A549 (cell line): ENCODE measurements around the gene CAVIN1. TPM values are rescaled to one million over a fixed set of nuclear protein-coding genes. Genes with fewer than 3 reads are reported as not detected.
"Not testable (repeated sequence)": the region's sequence is repeated elsewhere in the genome, so short reads cannot be mapped to it uniquely, and the experiment has no call there.

ENCODE experiments used
- ATAC-seq, 2 experiments: fragments of 200-7000 bp in 1 of 2; fragments of >200 bp in 1 of 2; cut with Nextera tagmentation in 1 of 2; cut with Tn5 transposase in 1 of 2; 3 replicates each; pipeline versions ENCODE4 v1.8.0 to v1.9.1; 2018 to 2020; ENCODE audit warnings: mild to moderate bottlenecking in 1 of 2, moderate library complexity in 1 of 2
- CTCF ChIA-PET: fragments of 300-600 bp; sonication (Branson Sonifier 250); formaldehyde crosslinking; extraction: SDS; loops from one replicate; lab custom pipeline; 2021; ENCODE audit warnings: antibody characterized with exemption, inconsistent platforms; lab: Yijun Ruan, JAX
- POLR2A ChIA-PET: fragments of 350-600 bp; formaldehyde crosslinking; extraction: SDS; loops from one replicate; lab custom pipeline; 2021; ENCODE audit warnings: antibody characterized with exemption, inconsistent platforms; lab: Yijun Ruan, JAX
- DNase-seq, 2 experiments: peaks; one replicate each; pipeline versions ENCODE4 v3.0.0 to v3.0.0-alpha.2; 2011 to 2016; ENCODE audit warnings: low read depth in 1 of 2, low spot score in 1 of 2
- FAIRE-seq: peaks from 2 replicates; lab custom pipeline; 2011; peaks lifted over from hg19 to GRCh38; lab: Jason Lieb, UNC
- H3K27ac ChIP-seq, 2 experiments: fragments of >200 bp; sonication (Bioruptor Twin); formaldehyde crosslinking; 3 replicates each; pipeline ENCODE4 v1.5.1; 2016 to 2017
- H3K4me1 ChIP-seq: fragments of >200 bp; sonication (Bioruptor Twin); formaldehyde crosslinking; 3 replicates; pipeline ENCODE4 v1.6.1; 2016
- H3K4me2 ChIP-seq: fragments of >200 bp; sonication (Bioruptor Twin); formaldehyde crosslinking; 3 replicates; pipeline ENCODE4 v1.6.1; 2016
- H3K4me3 ChIP-seq: fragments of >200 bp; sonication (Bioruptor Twin); formaldehyde crosslinking; 3 replicates; pipeline ENCODE4 v1.5.1; 2016
- H3K9me3 ChIP-seq: fragments of >200 bp; sonication (Bioruptor Twin); formaldehyde crosslinking; 3 replicates; pipeline ENCODE4 v1.6.1; 2016
- CEBPB ChIP-seq, 2 experiments: fragments of >200 bp in 1 of 2; sonication (Bioruptor Twin) in 1 of 2; formaldehyde crosslinking in 1 of 2; IDR thresholded peaks; 2 replicates each; pipeline ENCODE4 v1.6.1; 2012 to 2016
- FOSL2 ChIP-seq, 2 experiments: fragments of 450-650 bp in 1 of 2; fragments of >200 bp in 1 of 2; sonication (Bioruptor Twin) in 1 of 2; formaldehyde crosslinking; IDR thresholded peaks; 2 replicates each; pipeline versions ENCODE4 v1.5.0 to v1.6.1; 2016 to 2020; ENCODE audit warnings: mild to moderate bottlenecking in 1 of 2, moderate library complexity in 1 of 2
- HMGXB4 ChIP-seq: fragments of 250-450 bp; sonication (Bioruptor Pico); IDR thresholded peaks from 2 replicates; pipeline ENCODE4 v1.5.0; 2021; ENCODE audit warnings: mild to moderate bottlenecking, moderate library complexity, borderline replicate concordance
- KDM1A ChIP-seq: fragments of 200-600 bp; sonication (generic); IDR thresholded peaks from 2 replicates; pipeline ENCODE4 v1.6.1; 2016; ENCODE audit warnings: low read depth, mild to moderate bottlenecking
- KDM5A ChIP-seq: fragments of 200-600 bp; sonication (generic); IDR thresholded peaks from 2 replicates; pipeline ENCODE4 v1.6.1; 2016; ENCODE audit warnings: antibody characterized with exemption, mild to moderate bottlenecking
- MAZ ChIP-seq: fragments of 150-350 bp; IDR thresholded peaks from 2 replicates; pipeline ENCODE4 v1.6.1; 2014; ENCODE audit warnings: antibody characterized with exemption, low read depth, low read length, borderline replicate concordance
- MYC ChIP-seq: IDR thresholded peaks from 2 replicates; pipeline ENCODE4 v1.6.1; 2012; ENCODE audit warnings: mild to moderate bottlenecking, inconsistent platforms, low read length, improper control_type of control experiment, borderline replicate concordance
- NFE2L2 ChIP-seq: fragments of 150-350 bp; conservative IDR thresholded peaks from 2 replicates; pipeline ENCODE4 v1.6.1; 2014; ENCODE audit warnings: low read length
- PHF8 ChIP-seq: fragments of 200-600 bp; sonication (generic); IDR thresholded peaks from 2 replicates; pipeline ENCODE4 v1.6.1; 2016; ENCODE audit warnings: low read depth, mild to moderate bottlenecking, antibody characterized with exemption, moderate library complexity, borderline replicate concordance
- POLR2A ChIP-seq: IDR thresholded peaks from 2 replicates; pipeline ENCODE4 v1.6.1; 2012; ENCODE audit warnings: mild to moderate bottlenecking, low read length
- POLR2AphosphoS2 ChIP-seq: conservative IDR thresholded peaks from 2 replicates; pipeline ENCODE4 v1.6.1; 2012; ENCODE audit warnings: low read length, improper control_type of control experiment, inconsistent platforms
- REST ChIP-seq: fragments of 200-600 bp; sonication (generic); IDR thresholded peaks from 2 replicates; pipeline ENCODE4 v1.6.1; 2016; ENCODE audit warnings: antibody characterized with exemption, mild to moderate bottlenecking, moderate library complexity
- RFX5 ChIP-seq: fragments of 450-650 bp; IDR thresholded peaks from 2 replicates; pipeline ENCODE4 v1.7.1; 2014; ENCODE audit warnings: antibody characterized with exemption, mild to moderate bottlenecking, moderate library complexity
- TFCP2L1 ChIP-seq: fragments of 250-450 bp; sonication (Bioruptor Pico); IDR thresholded peaks from 2 replicates; pipeline ENCODE4 v1.5.0; 2021; ENCODE audit warnings: mild to moderate bottlenecking
- USF2 ChIP-seq: fragments of 450-650 bp; IDR thresholded peaks from 2 replicates; pipeline ENCODE4 v1.6.1; 2014; ENCODE audit warnings: antibody characterized with exemption
- ZFP36 ChIP-seq: fragments of 450-650 bp; IDR thresholded peaks from 2 replicates; pipeline ENCODE4 v1.6.1; 2014; ENCODE audit warnings: borderline replicate concordance; ENCODE audit not compliant: partially characterized antibody
- WGBS: methylation state at CpG from one replicate; pipeline ENCODE4 v1.1.6; 2017; ENCODE audit errors: missing lambda C conversion rate; 5-methylcytosine and 5-hydroxymethylcytosine counted together
- polyA plus RNA-seq, 4 experiments: library from polyadenylated mRNA; depleted of rRNA in 3 of 4; stranded (reverse); fragments of >200 nt; fragmentation: RNase III in 1 of 4; extraction: RNeasy Plus Mini Kit Qiagen cat#74134 plus additional on column Dnase treatment in 1 of 4; gene quantifications; 2 replicates in 3 of 4; 3 replicates in 1 of 4; pipeline ENCODE4 v1.2.3, GENCODE V29; 2011 to 2017

The CAVIN1 gene
- polyA plus RNA-seq, 2 of the 4 experiments (the other 2 are of a cell fraction), result 101 to 371 TPM

- peak; percentile 17 to 32; a peak in 5 of 6 replicates for ATAC-seq
- CTCF ChIA-PET, result interaction anchor here (0.6 to 2.3 kb wide), 10 partner anchors 12 to 59 kb away, joined by 3 to 14 read pairs (median 4); no protein-coding TSS in a partner anchor
- DNase-seq, result no peak
- peak overlapping the region in 1 of 2 experiments; percentile 53; a peak in 2 of 6 replicates for H3K27ac ChIP-seq
- no peaks in the 10 kb centered on the region for H3K9me3 ChIP-seq
- WGBS, result 88% methylated on average over 7 of the region's 7 CpGs
- peaks cover 59% of the 10 kb centered on the region for H3K4me1 ChIP-seq
- peak overlapping the region; percentile 21 for H3K4me2 ChIP-seq
- no peak for FAIRE-seq
- no peak for TF ChIP-seq MAZ
- TF ChIP-seq NFE2L2, result 0 out of 2 replicates have a peak, but pooled peaks have one; percentile 31
- TF ChIP-seq MYC, result no peak
- no peak for TF ChIP-seq HMGXB4 (CRISPR knock-in tag)
- no peak for TF ChIP-seq TFCP2L1 (CRISPR knock-in tag)
- TF ChIP-seq KDM1A, result no peak
- no peak overlapping the region for H3K4me3 ChIP-seq
- POLR2A ChIA-PET, result interaction anchor here (0.6 to 1.1 kb wide), 2 partner anchors 8 to 27 kb away, joined by 3 to 4 read pairs; no protein-coding TSS in a partner anchor
Measured at GRCh38 chr17:42362245-42362961, 60.7 kb downstream of the CAVIN1 start.

- no peaks in the 10 kb centered on the region for H3K9me3 ChIP-seq
- peak overlapping the region in 1 of 2 experiments; percentile 53; a peak in 3 of 6 replicates for H3K27ac ChIP-seq
- TF ChIP-seq FOSL2 (IDR thresholded peaks at IDR 0.05) (no peak), FOSL2 (CRISPR knock-in tag; IDR thresholded peaks at IDR 0.05) (0 out of 2 replicates have a peak, but pooled peaks have one; percentile 24), POLR2A (no peak), USF2 (0 out of 2 replicates have a peak, but pooled peaks have one; percentile 15)
- 20% methylated on average over 2 of the region's 2 CpGs for WGBS
- H3K4me1 ChIP-seq, result peaks cover 53% of the 10 kb centered on the region
- peak in 1 of 2 experiments; percentile 39 for DNase-seq
- ChIA-PET CTCF (interaction anchor here (0.6 to 2.3 kb wide), 11 partner anchors 25 to 318 kb away, joined by 3 to 14 read pairs (median 4); no protein-coding TSS in a partner anchor), POLR2A (interaction anchor here (1.1 kb wide), 1 partner anchor 27 kb away, joined by 3 read pairs; no protein-coding TSS in a partner anchor)
- peak; percentile 48 to 63 for ATAC-seq
- peak overlapping the region; percentile 21 for H3K4me2 ChIP-seq
- no peak overlapping the region for H3K4me3 ChIP-seq
- peak; percentile 46 for FAIRE-seq
Measured at GRCh38 chr17:42361781-42362186, 61.3 kb downstream of the CAVIN1 start.

GRCh38 chr17:42360388-42360787 lies 62.7 kb downstream of the CAVIN1 start:
- ATAC-seq, H3K4me2 ChIP-seq, FAIRE-seq, H3K4me3 ChIP-seq, POLR2A ChIA-PET, DNase-seq, H3K9me3 ChIP-seq: not testable (repeated sequence)
- Histone ChIP-seq H3K4me1 (peaks cover 45% of the 10 kb centered on the region), H3K27ac (0 out of 6 replicates have a peak overlapping the region, but pooled peaks of 1 of the 2 experiments have one; percentile 37)
- CTCF ChIA-PET, result interaction anchor here (0.6 to 2.4 kb wide), 9 partner anchors 25 to 167 kb away, joined by 3 to 15 read pairs (median 4); no protein-coding TSS in a partner anchor
- 96% methylated on average over 2 of the region's 2 CpGs for WGBS

DNA sequence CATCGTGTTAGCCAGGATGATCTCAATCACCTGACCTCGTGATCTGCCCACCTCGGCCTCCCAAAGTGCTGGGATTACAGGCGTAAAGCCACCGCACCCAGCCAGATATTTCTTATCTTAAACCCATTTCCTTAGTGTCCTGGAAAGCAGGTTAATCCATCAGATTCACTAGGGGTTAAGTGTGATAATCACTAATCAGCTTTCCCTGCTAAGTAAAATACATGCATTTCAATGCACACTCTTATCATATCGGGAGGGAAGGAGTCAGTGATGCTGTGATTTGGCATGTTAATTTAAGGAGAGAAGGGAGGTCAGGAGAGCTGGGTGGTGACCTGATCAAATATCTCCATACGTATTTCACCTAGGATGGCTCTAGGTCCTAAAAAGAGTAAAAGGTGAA lies 63.9 kb downstream of the CAVIN1 start:
- no peak for FAIRE-seq
- 92% methylated on average over 7 of the region's 7 CpGs for WGBS
- DNase-seq, result no peak
- Histone ChIP-seq H3K4me1 (peaks cover 47% of the 10 kb centered on the region), H3K4me3 (no peak overlapping the region), H3K4me2 (no peak overlapping the region), H3K27ac (no peak overlapping the region), H3K9me3 (no peaks in the 10 kb centered on the region)
- no peak for ATAC-seq
- ChIA-PET CTCF (interaction anchor here (0.8 to 2.4 kb wide), 12 partner anchors 11 to 168 kb away, joined by 3 to 15 read pairs (median 4); no protein-coding TSS in a partner anchor), POLR2A (no interaction called here)
- TF ChIP-seq PHF8 (no peak), KDM5A (no peak), ZFP36 (no peak), REST (no peak), POLR2AphosphoS2 (no peak), CEBPB (IDR thresholded peaks at IDR 0.05) (no peak), HMGXB4 (CRISPR knock-in tag) (no peak), RFX5 (no peak)
